ENCODE measurements around the gene EPS8L1.
"Not testable (repeated sequence)": the region's sequence is repeated elsewhere in the genome, so short reads cannot be mapped to it uniquely, and the experiment has no call there.

Gene EPS8L1

GRCh38 chr19:55075371-55075998 is at the start of gene EPS8L1:
Gene EPS8L1, plus strand, starts transcription at chr19:55075869. Its CDS starts 576 bp downstream, at chr19:55076445.
- DNase-seq, result no peak

DNA sequence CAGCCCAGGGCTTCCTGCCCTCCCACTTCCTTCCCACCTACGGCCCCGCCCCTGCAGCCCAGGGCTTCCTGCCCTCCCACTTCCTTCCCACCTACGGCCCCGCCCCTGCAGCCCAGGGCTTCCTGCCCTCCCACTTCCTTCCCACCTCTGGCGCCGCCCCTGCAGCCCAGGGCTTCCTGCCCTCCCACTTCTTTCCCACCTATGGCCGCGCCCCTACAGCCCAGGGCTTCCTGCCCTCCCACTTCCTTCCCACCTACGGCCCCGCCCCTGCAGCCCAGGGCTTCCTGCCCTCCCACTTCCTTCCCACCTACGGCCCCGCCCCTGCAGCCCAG is 48.6 kb upstream of the EPS8L1 start:
- not testable (repeated sequence) for DNase-seq

DNA sequence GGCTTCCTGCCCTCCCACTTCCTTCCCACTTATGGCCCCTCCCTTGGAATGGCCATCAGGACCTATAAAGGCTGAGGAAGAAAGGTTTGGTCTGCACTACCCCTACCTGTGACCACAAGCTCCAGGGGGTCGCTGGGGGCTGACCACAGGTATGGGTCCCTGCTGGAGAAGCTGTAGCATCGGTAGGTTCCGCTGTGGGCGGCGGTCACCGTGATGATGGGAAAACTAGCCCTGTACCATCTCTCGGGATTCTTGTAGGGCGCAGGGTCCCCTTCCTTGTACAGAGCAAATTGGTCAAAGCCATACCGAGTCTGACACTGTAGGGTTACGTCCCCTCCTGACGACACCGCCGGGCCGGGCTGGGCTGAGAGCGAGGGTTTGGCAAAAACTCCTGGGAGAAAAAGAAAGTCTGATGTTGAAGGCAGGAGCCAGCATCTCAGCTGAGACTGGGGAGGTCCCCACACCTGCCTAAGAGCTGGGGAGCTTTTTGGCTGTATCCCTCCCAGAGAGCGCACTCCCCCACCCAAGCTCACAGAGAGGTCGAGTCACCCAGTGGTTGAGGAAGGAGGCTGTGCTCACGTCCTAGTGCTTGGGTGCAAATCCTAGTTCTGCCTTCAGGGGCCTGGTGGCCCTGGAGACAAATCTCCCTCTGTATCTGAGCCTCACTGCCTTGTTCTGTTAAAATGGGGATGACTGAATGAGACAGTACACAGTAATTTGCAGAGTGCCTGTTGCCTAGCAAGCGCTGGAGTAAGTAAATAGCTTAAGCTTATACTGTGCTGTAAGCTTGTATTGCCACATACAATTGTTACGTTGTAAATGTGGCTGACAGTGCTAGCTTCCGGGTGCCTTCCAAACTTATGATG is 48.0 kb upstream of the EPS8L1 start:
- DNase-seq, result no peak

DNA sequence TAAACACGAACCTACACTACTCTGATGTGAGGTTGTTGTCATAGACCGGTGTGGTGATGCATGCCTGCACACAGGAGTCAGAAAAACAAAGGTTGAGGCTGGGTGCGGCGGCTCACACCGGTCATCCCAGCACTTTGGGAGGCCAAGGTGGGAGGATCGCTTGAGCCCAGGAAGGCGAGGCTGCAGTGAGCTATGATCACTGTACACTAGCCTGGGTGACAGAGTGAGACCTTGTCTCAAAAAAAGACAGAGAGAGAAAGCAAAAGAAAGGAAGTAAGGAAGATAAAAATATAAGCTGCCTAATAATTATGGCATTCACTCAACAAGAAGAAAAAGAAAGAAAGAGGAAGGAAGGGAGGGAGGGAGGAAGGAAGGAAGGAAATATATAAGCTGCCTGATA is 46.9 kb upstream of the EPS8L1 start:
- DNase-seq, result no peak

DNA sequence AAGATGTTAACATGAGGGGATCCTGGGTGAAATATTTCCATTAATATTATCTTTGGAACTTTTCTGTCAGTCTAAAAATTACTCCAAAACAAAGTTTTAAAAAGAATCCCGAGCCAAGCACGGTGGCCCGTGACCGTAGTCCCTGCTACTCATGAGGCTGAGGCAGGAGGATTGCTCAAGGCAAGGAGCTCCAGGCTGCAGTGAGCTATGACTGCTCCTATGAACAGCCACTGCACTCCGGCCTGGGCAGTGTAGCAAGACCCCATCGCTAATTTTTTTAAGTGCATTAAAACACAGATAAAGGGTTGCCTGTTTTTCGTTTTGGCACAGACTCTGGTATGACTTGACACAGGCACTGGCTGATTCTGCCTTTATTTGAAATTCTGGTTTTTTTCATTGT is 44.5 kb upstream of the EPS8L1 start:
- no peak for DNase-seq

DNA sequence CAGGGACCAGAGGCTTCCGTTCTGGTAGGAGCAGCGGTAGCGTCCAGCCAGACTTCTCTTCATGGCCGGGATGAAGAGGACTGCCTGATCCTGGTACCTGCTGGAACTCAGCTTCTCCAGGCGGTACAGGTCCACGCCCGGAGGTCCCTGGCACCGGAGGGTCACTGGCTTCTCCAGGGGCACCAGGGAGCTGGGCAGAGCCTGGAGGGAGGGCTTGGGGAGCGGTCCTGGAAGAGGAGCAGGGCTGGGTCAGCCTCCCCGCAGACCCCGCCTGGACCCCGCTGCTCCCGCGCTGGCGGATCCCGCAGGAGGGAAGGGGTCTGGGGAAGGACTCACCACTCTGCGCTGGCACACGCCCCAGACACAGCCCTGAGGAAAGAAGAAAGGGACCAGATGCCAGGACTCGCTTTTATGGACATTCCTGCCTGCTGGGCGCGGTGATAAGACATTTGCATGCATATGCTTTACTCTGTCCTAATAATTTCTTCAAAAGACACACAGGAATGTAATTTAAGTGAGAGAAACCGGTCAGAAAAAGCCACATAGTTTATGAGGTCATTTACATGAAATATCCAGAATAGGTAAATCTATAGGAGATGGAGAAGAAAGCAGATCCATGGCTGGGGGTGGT is 43.4 kb upstream of the EPS8L1 start:
- no peak for DNase-seq

DNA sequence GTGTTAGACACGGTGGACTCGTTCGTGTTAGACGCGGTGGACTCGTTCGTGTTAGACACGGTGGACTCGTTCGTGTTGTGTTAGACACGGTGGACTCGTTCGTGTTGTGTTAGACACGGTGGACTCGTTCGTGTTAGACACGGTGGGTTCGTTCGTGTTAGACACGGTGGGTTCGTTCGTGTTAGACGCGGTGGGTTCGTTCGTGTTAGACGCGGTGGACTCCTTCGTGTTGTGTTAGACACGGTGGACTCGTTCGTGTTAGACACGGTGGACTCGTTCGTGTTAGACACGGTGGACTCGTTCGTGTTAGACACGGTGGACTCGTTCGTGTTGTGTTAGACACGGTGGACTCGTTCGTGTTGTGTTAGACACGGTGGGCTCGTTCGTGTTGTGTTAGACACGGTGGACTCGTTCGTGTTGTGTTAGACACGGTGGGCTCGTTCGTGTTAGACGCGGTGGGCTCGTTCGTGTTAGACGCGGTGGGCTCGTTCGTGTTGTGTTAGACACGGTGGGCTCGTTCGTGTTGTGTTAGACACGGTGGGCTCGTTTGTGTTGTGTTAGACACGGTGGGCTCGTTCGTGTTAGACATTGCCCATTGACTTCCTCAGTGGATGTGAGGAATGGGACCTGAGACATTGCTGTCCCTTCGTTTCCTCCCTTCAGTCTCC is 42.6 kb upstream of the EPS8L1 start:
- not testable (repeated sequence) for DNase-seq

DNA sequence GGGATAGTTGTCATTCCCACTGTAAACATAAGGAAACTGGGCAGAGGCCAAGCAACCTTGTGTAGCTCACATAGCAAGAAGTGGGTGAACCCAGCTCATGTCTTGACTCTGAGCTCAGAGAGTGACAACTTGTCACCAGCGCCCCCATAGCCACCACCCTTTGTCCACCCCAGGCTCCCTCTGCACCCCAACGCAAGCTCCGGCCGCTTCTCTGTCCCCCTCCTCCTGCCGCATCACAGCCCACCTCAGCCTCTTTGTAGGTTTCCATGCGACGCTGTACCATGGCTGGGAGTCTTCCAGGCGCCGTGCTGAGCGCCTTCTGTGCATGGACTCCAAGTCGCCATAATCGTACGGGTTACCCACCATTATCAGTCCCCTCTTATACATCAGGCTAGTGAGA is 40.9 kb upstream of the EPS8L1 start:
- no peak for DNase-seq

DNA sequence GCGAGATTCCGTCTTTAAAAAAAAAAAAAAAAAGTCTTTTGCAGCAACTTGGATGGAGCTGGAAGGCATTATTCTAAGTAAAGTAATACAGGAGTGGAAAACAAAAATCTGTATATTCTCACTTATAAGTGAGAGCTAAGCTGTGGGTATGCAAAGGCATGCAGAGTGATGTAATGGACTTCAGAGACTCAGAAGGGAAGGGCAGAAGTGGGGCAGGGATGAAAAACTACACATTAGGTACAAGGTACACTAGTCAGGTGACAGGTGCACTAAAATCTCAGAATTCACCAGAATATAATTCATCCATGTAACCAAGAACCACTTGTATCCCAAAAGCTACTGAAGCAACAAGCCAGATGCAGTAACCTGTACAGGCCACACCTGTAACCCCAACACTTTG is 39.6 kb upstream of the EPS8L1 start:
- DNase-seq, result no peak

DNA sequence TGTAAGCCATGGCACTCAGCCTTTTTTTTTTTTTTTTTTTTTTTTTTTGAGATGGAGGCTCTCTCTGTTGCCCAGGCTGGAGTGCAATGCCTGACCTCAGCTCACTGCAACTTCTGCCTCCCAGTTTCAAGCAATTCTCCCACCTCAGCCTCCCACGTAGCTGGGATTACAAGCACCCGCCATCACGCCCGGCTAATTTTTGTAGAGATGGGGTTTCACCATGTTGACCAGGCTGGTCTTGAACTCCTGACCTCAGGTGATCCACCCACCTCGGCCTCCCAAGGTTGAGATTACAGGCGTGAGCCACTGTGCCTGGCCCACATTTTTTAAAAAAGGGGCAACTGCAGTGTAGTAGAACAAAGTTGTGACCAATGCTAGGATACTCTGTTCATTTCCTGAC is 38.1 kb upstream of the EPS8L1 start:
- not testable (repeated sequence) for DNase-seq

- not testable (repeated sequence) for DNase-seq
Measured at GRCh38 chr19:55040654-55041053, 35.0 kb upstream of the EPS8L1 start.

GRCh38 chr19:55041244-55041626 is 34.4 kb upstream of the EPS8L1 start:
- no peak for DNase-seq

- DNase-seq, result no peak
Measured at GRCh38 chr19:55041627-55042343, 33.9 kb upstream of the EPS8L1 start.

DNA sequence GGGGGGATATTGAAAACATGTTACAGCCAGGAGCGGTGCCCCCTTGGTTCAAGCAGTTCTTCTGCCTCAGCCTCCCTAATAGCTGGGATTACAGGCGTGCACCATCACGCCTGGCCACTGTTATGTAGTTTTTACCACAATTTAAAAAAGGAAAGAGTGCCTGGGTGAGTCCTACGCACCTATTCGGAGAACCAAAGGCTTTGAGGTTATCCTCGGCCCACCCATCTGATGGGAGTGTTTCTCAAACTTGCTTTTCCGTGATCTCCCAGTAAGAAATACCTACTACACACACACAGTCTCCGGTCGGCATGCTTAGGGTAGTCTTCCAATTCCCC is 33.4 kb upstream of the EPS8L1 start:
- DNase-seq, result no peak

DNA sequence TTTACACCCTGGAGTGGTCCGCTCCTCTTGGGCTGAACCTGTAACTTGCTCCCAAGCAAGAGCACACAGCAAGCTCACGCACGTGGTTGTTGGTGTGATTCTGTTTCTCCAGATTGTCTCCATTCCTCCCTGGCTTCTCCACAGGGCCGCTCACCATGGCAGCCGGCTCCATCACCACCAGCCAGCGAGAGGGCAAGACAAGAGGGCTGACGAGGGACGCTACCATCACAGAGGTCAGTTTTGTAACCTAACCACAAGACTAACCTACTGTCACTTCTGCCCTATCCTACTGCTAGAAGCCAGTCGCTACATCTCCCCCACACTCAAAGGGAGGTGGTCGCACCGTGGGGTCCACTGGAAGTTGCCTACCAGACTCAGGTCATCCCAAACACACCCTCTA is 33.0 kb upstream of the EPS8L1 start:
- DNase-seq, result no peak

DNA sequence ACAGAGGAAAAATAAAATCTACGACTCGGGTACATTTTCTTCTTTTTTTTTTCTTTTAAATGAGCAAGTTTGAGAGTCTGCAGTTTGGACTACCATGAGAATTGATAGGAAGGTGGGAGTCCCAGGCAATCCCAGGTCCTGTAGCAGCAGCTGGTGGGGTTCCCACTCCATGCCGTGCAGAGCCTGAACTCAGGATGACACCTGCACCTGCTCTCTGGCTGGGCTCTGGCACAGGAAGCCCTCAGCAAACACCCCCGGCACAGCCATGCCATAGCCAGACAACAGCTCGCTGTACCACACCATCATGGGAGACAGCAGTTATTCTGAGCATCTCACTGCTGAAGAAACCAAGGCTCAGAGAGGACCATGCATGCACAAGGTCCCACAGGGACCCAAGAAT is 31.4 kb upstream of the EPS8L1 start:
- no peak for DNase-seq

GRCh38 chr19:55044771-55045716 is 30.6 kb upstream of the EPS8L1 start:
- DNase-seq, result no peak

DNA sequence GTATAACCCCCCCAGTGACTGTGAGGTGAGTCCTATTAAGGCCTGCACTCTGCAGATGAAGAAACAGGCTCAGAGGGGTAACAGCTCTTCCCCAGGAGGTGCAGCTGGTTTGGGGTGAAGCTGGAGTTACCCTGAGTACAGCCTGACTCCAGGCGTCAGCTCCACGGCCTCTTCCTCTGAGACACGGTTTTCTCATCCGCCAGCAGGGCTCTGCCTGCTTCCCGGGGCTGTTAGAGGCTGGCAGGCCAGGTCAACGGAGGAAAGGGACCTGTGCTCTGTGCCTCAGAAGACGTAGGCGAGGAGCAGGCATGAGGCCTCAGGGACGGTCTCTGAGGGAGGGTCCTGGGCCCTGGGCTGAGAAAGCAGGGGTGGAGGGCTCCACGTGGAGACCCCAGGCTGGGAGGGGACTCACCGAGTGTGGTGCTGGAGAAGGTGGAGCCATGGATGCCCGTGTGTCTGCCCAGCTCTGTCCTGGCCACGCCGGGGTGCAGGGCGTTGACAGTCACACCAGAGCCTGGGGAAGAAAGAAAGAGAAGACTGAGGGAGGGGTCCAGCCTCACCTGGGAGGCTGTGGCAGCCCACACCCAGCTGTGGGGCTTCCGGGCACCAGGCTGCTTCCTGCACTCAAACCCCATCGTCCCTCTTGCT is 28.6 kb upstream of the EPS8L1 start:
- no peak for DNase-seq

DNA sequence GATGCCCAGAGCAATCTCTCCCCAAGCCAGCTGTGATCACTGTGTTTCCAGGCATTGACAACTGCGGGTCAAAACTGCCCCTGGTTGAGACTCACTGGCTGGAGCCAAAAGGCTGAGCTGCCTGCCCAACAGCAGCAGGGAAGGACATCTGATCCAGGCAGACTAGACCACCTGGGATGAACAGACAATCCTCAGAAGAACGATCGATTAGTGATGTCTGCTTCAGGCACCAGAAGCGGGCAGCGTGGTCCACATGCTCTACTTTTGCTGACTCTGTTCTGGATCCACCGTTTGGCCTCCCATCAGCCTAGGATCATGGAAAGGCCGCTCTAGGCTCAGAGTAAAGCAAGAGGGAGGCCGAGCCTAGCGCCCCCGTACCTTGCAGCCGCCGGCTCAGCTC is 27.7 kb upstream of the EPS8L1 start:
- DNase-seq, result no peak

DNA sequence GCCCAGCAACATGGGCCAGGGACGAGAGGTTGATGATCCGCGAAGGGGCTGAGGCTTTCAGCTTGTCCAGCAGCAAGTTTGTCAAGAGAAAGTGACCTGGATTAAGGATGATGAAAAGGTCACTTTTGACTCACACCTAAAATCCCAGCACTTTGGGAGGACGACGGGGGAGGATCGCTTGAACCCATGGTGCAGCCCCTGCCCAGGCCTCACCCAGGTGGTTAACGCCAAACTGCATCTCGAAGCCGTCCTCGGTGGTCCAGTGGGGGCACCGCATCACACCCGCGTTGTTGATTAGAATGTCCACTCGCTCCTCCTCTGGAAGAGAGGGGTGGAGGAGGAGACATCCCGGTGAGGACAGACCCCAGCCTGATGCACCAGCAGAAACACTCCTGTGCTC is 27.2 kb upstream of the EPS8L1 start:
- DNase-seq, result no peak

Measured in NCI-H2081 (cell line).